ENCODE data around the gene WDR76. TPM values are rescaled to one million over a fixed set of nuclear protein-coding genes. Genes with fewer than 3 reads are reported as not detected.

WDR76 gene
- total RNA-seq, 2 experiments from 2014 or later, result 126 to 170 TPM

- Histone ChIP-seq H2AFZ (ENCODE audit: low read length) (peak within 1 kb of the TSS; percentile 53; the same call in 1 of the 2 replicates), H3K79me2 (ENCODE audit: insufficient read depth, low read depth, low read length) (peaks cover 32% of the 10 kb centered on the region), H3K27ac (ENCODE audit: low read depth, low read length, poor library complexity, severe bottlenecking) (peak within 1 kb of the TSS; percentile 100), H4K20me1 (ENCODE audit: insufficient read depth, low read length) (peaks cover 17% of the 10 kb centered on the region), H3K9me2 (ENCODE audit: insufficient read depth, low read length) (no peaks in the 10 kb centered on the region), H3K36me3 (ENCODE audit: insufficient read depth, low read length) (peaks cover 49% of the 10 kb centered on the region), H3K4me2 (ENCODE audit: low read length) (peak within 1 kb of the TSS; percentile 97), H3K4me3 (ENCODE audit: low read depth, low read length, poor library complexity, severe bottlenecking) (peak within 1 kb of the TSS; percentile 97), H3K4me1 (ENCODE audit: insufficient read depth, low read length, poor library complexity, severe bottlenecking) (peaks cover 87% of the 10 kb centered on the region), H3K9me3 (ENCODE audit: low read length) (no peaks in the 10 kb centered on the region)
- POLR2A ChIA-PET, result interaction anchor here (0.7 to 6.5 kb wide), 8 partner anchors 8 to 40 kb away, joined by 3 to 98 read pairs (median 7); partner anchors contain the start of genes ELL3, HYPK, MFAP1 and SERINC4
- CTCF ChIA-PET (ENCODE audit: unreplicated experiment), result no interaction called here
- TSS peak; percentile 66 for BruUV-seq (replicated peaks)
- DNase-seq (ENCODE audit: low spot score), result peak; percentile 99
- no peak for TF ChIP-seq CTCF (conservative IDR thresholded peaks at IDR 0.05; ENCODE audit: low read length)
- TF ChIP-seq EZH2phosphoT487 (IDR thresholded peaks at IDR 0.05; ENCODE audit: borderline replicate concordance, low read depth, low read length), result no peak
- intact Hi-C loops (cut with micrococcal nuclease; ENCODE audit: unreplicated experiment), result loop anchor here (1.0 kb wide), 1 partner anchor 17 kb away; no protein-coding TSS in a partner anchor
Observed at GRCh38 chr15:43791993-43792760, 34.6 kb upstream of the WDR76 start, which contains the start of gene SERF2. SERF2 (plus strand) TSS chr15:43792320; CDS start chr15:43792377, 57 bp downstream.

- Histone ChIP-seq H3K4me2 (ENCODE audit: low read length) (peak overlapping the region; percentile 97), H3K27ac (ENCODE audit: low read depth, low read length, poor library complexity, severe bottlenecking) (peak overlapping the region; percentile 97), H3K36me3 (ENCODE audit: insufficient read depth, low read length) (peaks cover 54% of the 10 kb centered on the region), H2AFZ (ENCODE audit: low read length) (no peak overlapping the region), H3K9me2 (ENCODE audit: insufficient read depth, low read length) (no peaks in the 10 kb centered on the region), H3K9me3 (ENCODE audit: low read length) (no peaks in the 10 kb centered on the region), H4K20me1 (ENCODE audit: insufficient read depth, low read length) (peaks cover 17% of the 10 kb centered on the region), H3K4me3 (ENCODE audit: low read depth, low read length, poor library complexity, severe bottlenecking) (peak overlapping the region; percentile 97), H3K79me2 (ENCODE audit: insufficient read depth, low read depth, low read length) (peaks cover 32% of the 10 kb centered on the region), H3K4me1 (ENCODE audit: insufficient read depth, low read length, poor library complexity, severe bottlenecking) (peaks cover 87% of the 10 kb centered on the region)
- peak; percentile 60 for DNase-seq (ENCODE audit: low spot score)
- ChIA-PET CTCF (ENCODE audit: unreplicated experiment) (no interaction called here), POLR2A (interaction anchor here (0.6 to 6.1 kb wide), 6 partner anchors 9 to 175 kb away, joined by 3 to 47 read pairs (median 7); partner anchors contain the start of genes ELL3, MFAP1 and WDR76)
- BruUV-seq (replicated peaks), result no TSS peak
- intact Hi-C loops (cut with micrococcal nuclease; ENCODE audit: unreplicated experiment), result loop anchor here (1.0 kb wide), 1 partner anchor 16 kb away; no protein-coding TSS in a partner anchor
- TF ChIP-seq CTCF (conservative IDR thresholded peaks at IDR 0.05; ENCODE audit: low read length) (no peak), EZH2phosphoT487 (IDR thresholded peaks at IDR 0.05; ENCODE audit: borderline replicate concordance, low read depth, low read length) (no peak)
Observed at GRCh38 chr15:43792761-43793476, 33.9 kb upstream of the WDR76 start.

Data from OCI-LY7 (cell line).